ENCODE measurements around the gene SYK.
"Not testable (repeated sequence)": the region's sequence is repeated elsewhere in the genome, so short reads cannot be mapped to it uniquely, and the experiment has no call there.

SYK gene

GRCh38 chr9:90801241-90801972, at the start of gene SYK:
Gene SYK, plus strand, starts transcription at chr9:90801819. Its CDS starts 42,080 bp downstream, at chr9:90843899.
- DNase-seq: peak; percentile 4

GRCh38 chr9:90755514-90756371, 45.9 kb upstream of the SYK start:
- DNase-seq: peak; percentile 81

GRCh38 chr9:90760577-90760976, 41.0 kb upstream of the SYK start:
- not testable (repeated sequence) for DNase-seq

GRCh38 chr9:90766731-90767130, 34.9 kb upstream of the SYK start:
- no peak for DNase-seq

GRCh38 chr9:90767523-90768100, 34.0 kb upstream of the SYK start:
- DNase-seq: no peak

GRCh38 chr9:90770182-90770738, 31.4 kb upstream of the SYK start:
- no peak for DNase-seq

GRCh38 chr9:90770927-90771326, 30.7 kb upstream of the SYK start:
- no peak for DNase-seq

- no peak for DNase-seq
These were observed 29.2 kb upstream of the SYK start for GRCh38 chr9:90772386-90772785.

GRCh38 chr9:90773617-90774016, 28.0 kb upstream of the SYK start:
- DNase-seq: no peak

GRCh38 chr9:90774071-90774470, 27.5 kb upstream of the SYK start:
- no peak for DNase-seq

GRCh38 chr9:90774682-90775081, 26.9 kb upstream of the SYK start:
- no peak for DNase-seq

GRCh38 chr9:90775657-90776056, 26.0 kb upstream of the SYK start:
- DNase-seq: no peak

GRCh38 chr9:90778746-90779145, 22.9 kb upstream of the SYK start:
- no peak for DNase-seq

- DNase-seq: no peak
These were observed 18.1 kb upstream of the SYK start for GRCh38 chr9:90783552-90783951.

GRCh38 chr9:90783964-90784363, 17.7 kb upstream of the SYK start:
- DNase-seq: no peak

GRCh38 chr9:90787771-90788460, 13.7 kb upstream of the SYK start:
- no peak for DNase-seq

- not testable (repeated sequence) for DNase-seq
These were observed 13.1 kb upstream of the SYK start for GRCh38 chr9:90788527-90788926.

- DNase-seq: no peak
These were observed 12.2 kb upstream of the SYK start for GRCh38 chr9:90789408-90789807.

GRCh38 chr9:90789862-90790261, 11.8 kb upstream of the SYK start:
- no peak for DNase-seq

- DNase-seq: not testable (repeated sequence)
These were observed 8.6 kb upstream of the SYK start for GRCh38 chr9:90793024-90793423.

GRCh38 chr9:90793729-90794128, 7.9 kb upstream of the SYK start:
- no peak for DNase-seq

GRCh38 chr9:90795084-90795483, 6.5 kb upstream of the SYK start:
- DNase-seq: no peak

GRCh38 chr9:90795871-90796317, 5.7 kb upstream of the SYK start:
- DNase-seq: no peak
